Left lung (tissue), 10 donors: ENCODE data around the gene DGKQ. TPM values are rescaled to one million over a fixed set of nuclear protein-coding genes. Genes with fewer than 3 reads are reported as not detected.

Experiments
- ATAC-seq: fragments of 200-7000 bp; cut with Tn5 transposase; one replicate; pipeline ENCODE4 v1.9.1; 2020; ENCODE audit warnings: moderate library complexity
- DNase-seq, 4 donors: peaks; one replicate each; pipeline ENCODE4 v3.0.0-alpha.2; 2013 to 2020
- H3K27ac ChIP-seq, 2 donors: fragments of 200-600 bp; sonication (generic) in 1 of 2; one replicate each; pipeline versions ENCODE4 v1.5.0 to v1.8.0; 2020 to 2021
- H3K27me3 ChIP-seq, 2 donors: fragments of 200-600 bp; sonication (generic) in 1 of 2; one replicate each; pipeline versions ENCODE4 v1.5.0 to v1.8.0; 2020 to 2021
- H3K36me3 ChIP-seq, 2 donors: fragments of 200-600 bp; sonication (generic) in 1 of 2; one replicate each; pipeline versions ENCODE4 v1.5.0 to v1.8.0; 2020 to 2021
- H3K4me1 ChIP-seq, 2 donors: fragments of 200-600 bp; one replicate each; pipeline ENCODE4 v1.8.0; 2021
- H3K4me3 ChIP-seq, 2 donors: fragments of 200-600 bp; sonication (generic) in 1 of 2; one replicate each; pipeline versions ENCODE4 v1.5.0 to v1.8.0; 2020 to 2021; ENCODE audit warnings: mild to moderate bottlenecking in 1 of 2
- H3K9me3 ChIP-seq, 2 donors: fragments of 200-600 bp; sonication (generic) in 1 of 2; one replicate each; pipeline versions ENCODE4 v1.5.0 to v1.8.0; 2020 to 2021
- intact Hi-C, 2 donors: fragments of 100-400 bp; cut with DNase I; formaldehyde crosslinking; loops; one replicate each; pipeline versions ENCODE4 v1.11.2 to v1.14.2; 2022
- polyA plus RNA-seq, 6 donors: library from polyadenylated mRNA; unstranded; fragments of 120-200 nt; gene quantifications; one replicate each; pipeline ENCODE4 v1.2.1, GENCODE V29; 2013; ENCODE audit not compliant: insufficient read length in 6 of 6
- total RNA-seq, 2 donors: library from RNA; stranded (reverse); fragmentation: NEBNext Ultra II Directional; extraction: Animal tissue kit (Norgen Biotek cat#: 25700); gene quantifications; one replicate each; pipeline ENCODE4 v1.2.1, GENCODE V29; 2021
- TF ChIP-seq, protein P1 (sequence below), 2 donors: fragments of 200-600 bp; sonication (generic) in 1 of 2; IDR thresholded peaks; one replicate each; pipeline versions ENCODE4 v1.5.0 to v1.8.0; 2021; ENCODE audit warnings: antibody characterized with exemption in 2 of 2
- donor health status: DM: no; HTN: yes; CAD: no.
- donor health status: DM: no; HTN: no; CAD: no.

DGKQ gene
- total and polyA plus RNA-seq, 8 donors: 5.0 to 19.8 (median 6.7) TPM

DNA sequence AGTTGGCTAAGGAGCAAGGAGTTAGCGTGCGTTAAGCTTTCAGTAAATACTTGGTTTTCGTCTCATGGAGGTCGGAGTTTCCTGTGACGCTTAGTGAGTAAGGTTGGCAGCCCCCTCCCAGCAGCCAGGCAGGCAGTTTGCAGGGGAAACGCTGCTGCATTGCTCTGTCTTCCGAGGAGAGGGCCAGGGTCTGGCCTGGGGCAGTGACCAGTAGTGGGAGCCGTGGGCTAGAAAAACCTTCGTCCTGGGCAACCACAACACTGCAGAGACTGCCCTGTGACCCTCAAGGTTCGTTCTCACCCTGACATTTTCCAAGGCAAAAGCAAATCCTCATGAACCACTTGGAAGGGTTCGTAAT lies 40.7 kb downstream of the DGKQ start:
- DNase-seq (peak in 1 of 4 donors; percentile 67), ATAC-seq (peak; percentile 10)
- Histone ChIP-seq H3K4me1 (peaks cover 16 to 59% of the 10 kb centered on the region in 2 donors), H3K4me3 (peak overlapping the region; percentile 95), H3K36me3 (no peaks in the 10 kb centered on the region), H3K9me3 (no peaks in the 10 kb centered on the region), H3K27ac (peak overlapping the region; percentile 65 to 96), H3K27me3 (no peaks in the 10 kb centered on the region)
- TF ChIP-seq, protein P1, sequence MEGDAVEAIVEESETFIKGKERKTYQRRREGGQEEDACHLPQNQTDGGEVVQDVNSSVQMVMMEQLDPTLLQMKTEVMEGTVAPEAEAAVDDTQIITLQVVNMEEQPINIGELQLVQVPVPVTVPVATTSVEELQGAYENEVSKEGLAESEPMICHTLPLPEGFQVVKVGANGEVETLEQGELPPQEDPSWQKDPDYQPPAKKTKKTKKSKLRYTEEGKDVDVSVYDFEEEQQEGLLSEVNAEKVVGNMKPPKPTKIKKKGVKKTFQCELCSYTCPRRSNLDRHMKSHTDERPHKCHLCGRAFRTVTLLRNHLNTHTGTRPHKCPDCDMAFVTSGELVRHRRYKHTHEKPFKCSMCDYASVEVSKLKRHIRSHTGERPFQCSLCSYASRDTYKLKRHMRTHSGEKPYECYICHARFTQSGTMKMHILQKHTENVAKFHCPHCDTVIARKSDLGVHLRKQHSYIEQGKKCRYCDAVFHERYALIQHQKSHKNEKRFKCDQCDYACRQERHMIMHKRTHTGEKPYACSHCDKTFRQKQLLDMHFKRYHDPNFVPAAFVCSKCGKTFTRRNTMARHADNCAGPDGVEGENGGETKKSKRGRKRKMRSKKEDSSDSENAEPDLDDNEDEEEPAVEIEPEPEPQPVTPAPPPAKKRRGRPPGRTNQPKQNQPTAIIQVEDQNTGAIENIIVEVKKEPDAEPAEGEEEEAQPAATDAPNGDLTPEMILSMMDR (IDR thresholded peaks at IDR 0.05): peak in 1 of 2 donors; percentile 6
- intact Hi-C loops: no loop called here

DNA sequence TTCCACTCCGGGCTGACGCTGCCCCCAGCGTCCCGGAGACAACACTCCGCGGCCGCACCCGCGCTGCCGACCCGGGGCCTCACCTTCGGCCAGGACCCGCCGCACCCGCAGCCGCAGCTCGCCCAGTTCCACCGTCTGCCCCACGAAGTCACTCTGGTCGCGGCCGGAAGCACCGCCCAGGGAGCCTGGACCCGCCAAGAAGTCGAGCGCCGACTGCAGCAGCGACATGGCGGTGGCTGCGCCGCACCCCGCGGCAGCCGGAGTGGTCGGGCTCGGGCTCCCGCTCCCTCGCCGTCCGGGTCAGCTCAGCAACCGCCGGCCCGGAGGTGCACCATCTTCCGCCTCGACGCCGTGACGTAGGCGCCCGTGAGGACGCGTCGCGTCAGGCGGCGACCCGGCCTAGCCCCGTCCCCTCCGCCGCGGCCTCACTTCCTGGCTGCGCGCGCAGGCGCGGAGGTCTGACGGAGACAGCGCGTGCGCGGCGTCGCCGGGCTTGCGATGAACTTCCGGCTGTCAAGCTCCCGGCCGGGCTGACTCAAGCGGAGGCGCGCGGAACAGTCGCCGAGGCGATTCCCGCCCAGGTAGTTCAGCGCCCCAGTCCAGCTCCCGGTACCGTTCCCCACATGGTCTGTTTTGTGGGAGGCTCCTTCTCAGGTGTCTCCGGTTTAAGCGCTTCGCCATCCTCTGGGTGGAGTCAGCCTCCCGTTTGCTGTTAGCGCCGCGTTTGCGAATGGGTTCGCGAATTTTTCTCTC lies 41.2 kb downstream of the DGKQ start, which contains the start of the genes GAK and TMEM175:
Gene GAK, minus strand, starts transcription at position 357 of the 753 bp plus-strand sequence. Its CDS starts 129 bp downstream, at position 228.
Gene TMEM175, plus strand, starts transcription at position 501 of the 753 bp plus-strand sequence. CDS start 15,280 bp downstream, outside the sequence.
- peak; percentile 95 to 100 (median 96) for DNase-seq
- Histone ChIP-seq H3K4me3 (peak within 1 kb of the TSS; percentile 95), H3K4me1 (peaks cover 16 to 61% of the 10 kb centered on the region in 2 donors), H3K36me3 (no peaks in the 10 kb centered on the region), H3K27me3 (no peaks in the 10 kb centered on the region), H3K27ac (peak within 1 kb of the TSS; percentile 79 to 96), H3K9me3 (no peaks in the 10 kb centered on the region)
- peak; percentile 98 for ATAC-seq
- TF ChIP-seq, protein P1 (IDR thresholded peaks at IDR 0.05): peak in 1 of 2 donors; percentile 36
- intact Hi-C loops: no loop called here

DNA sequence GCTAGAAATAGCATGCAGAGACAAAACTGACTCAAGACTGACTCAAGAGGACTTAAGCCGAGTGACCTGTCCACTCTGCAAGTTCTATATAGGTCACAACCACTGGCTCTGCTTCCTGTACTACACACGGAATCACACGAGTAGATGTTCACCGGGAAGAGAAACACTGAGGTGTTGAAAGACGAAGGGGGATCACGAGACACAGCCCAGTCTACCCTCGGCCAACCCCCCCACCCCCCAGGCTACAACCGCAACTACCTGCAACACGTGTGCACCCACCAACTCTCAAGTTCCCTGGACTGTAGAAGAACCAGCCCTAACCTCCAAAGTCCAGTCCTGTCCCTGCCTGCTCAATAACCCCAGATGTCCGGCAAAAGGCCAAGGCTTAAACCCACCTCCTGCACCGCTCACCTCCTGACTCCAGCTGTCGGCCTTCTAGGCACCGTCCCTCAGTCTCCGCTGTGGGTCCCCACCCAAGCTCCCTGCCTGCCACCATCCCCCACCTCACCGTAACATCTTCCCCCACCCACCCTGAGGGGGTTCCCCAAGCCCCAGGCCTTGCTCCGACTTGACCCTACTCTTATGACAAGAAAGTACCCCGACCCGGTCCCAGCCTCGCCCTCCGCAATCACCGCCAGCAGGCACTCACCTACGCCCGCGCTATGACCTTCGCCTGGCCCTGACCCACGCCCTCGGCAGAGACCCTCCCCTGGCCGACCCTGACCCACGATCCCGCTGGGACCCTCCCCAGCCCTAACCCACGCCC lies 42.0 kb downstream of the DGKQ start:
- H3K4me1 ChIP-seq: peaks cover 16 to 63% of the 10 kb centered on the region in 2 donors
- peak overlapping the region; percentile 79 to 96 for H3K27ac ChIP-seq
- no peaks in the 10 kb centered on the region for H3K27me3 ChIP-seq
- no peaks in the 10 kb centered on the region for H3K36me3 ChIP-seq
- TF ChIP-seq, protein P1 (IDR thresholded peaks at IDR 0.05): no peak
- DNase-seq (no peak), ATAC-seq (peak; percentile 4)
- H3K4me3 ChIP-seq: peak overlapping the region; percentile 95
- intact Hi-C loops: no loop called here
- no peaks in the 10 kb centered on the region for H3K9me3 ChIP-seq

DNA sequence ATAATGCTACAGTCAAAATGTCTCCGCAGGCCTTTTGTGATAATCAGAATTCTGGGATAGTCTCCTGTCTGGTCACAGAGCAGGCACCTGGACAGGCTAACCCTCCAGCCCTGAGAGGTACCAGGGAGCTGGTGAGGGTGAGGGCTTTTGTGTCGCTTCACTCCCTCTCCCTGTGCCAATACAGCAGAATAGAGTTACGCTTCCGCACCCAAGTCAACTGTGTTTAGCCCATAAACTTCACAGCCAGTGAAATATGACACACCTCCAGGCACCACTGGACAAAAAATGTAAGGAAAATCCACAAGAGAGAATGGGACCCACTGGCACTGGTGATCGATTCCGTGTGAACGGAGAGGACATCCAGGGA lies 42.6 kb downstream of the DGKQ start:
- TF ChIP-seq, protein P1 (IDR thresholded peaks at IDR 0.05): no peak
- H3K27me3 ChIP-seq: no peaks in the 10 kb centered on the region
- DNase-seq (no peak), ATAC-seq (no peak)
- intact Hi-C loops: no loop called here
- H3K36me3 ChIP-seq: no peaks in the 10 kb centered on the region
- H3K27ac ChIP-seq: peak overlapping the region in 1 of 2 donors; percentile 96
- no peaks in the 10 kb centered on the region for H3K9me3 ChIP-seq
- H3K4me1 ChIP-seq: peaks cover 16 to 69% of the 10 kb centered on the region in 2 donors
- H3K4me3 ChIP-seq: peak overlapping the region; percentile 95
